GM21390 (cell line): ENCODE results near the gene HSPA4.
"Not testable (repeated sequence)": the region's sequence is repeated elsewhere in the genome, so short reads cannot be mapped to it uniquely, and the experiment has no call there.

Experiments
- ATAC-seq: cut with Tn5 transposase; IDR thresholded peaks from one replicate; pipeline ENCODE4 v1.9.1; 2021; ENCODE audit not compliant: unreplicated experiment

HSPA4 gene

DNA sequence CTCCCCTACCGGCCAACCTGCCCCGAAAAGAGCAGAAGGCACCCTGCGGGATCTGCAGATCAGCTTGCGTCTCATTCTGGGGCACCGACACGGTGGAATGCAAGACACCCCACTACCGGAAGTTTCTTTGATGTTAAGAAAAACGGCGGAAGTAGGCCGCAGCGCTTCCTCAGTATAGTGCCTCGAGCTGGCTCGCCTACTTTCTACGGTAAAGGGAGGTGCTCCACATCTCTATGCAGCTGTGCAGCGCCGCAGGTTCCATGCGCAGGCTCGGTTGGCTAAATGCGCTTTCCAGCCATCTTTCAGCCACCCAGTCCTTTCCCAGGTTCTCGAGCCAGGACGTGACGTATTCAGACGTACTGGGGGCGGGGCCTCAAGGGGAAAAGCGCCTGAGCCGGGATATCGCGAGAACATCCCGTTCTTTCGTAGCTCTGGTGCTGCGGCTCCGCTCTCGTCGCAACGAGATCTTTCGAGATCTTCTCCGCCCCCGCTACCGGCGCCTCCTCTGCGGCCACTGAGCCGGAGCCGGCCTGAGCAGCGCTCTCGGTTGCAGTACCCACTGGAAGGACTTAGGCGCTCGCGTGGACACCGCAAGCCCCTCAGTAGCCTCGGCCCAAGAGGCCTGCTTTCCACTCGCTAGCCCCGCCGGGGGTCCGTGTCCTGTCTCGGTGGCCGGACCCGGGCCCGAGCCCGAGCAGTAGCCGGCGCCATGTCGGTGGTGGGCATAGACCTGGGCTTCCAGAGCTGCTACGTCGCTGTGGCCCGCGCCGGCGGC is at the start of gene HSPA4:
TSS of gene HSPA4 (plus strand) at position 472 of the 775 bp plus-strand sequence. CDS start at position 710, 238 bp downstream.
- ATAC-seq = peak; percentile 73

DNA sequence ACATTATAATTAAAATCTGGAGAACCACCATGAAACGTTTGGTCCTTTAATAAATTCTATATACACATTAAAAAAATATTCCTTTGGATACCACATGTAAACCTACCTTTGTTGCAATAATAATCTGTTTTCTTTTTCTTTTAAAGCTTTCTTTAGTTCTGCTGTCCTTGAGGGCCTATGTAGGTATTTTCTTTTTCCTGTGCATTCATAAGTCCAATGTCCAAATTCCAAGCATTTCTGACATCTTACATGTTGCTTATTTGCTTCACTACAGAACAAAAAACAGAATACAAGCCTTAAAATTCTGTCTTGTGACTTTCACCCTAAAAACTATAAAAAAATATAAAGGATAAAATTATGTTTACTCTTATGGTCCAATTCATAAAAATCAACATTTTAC is 45.2 kb upstream of the HSPA4 start:
- no peak for ATAC-seq

DNA sequence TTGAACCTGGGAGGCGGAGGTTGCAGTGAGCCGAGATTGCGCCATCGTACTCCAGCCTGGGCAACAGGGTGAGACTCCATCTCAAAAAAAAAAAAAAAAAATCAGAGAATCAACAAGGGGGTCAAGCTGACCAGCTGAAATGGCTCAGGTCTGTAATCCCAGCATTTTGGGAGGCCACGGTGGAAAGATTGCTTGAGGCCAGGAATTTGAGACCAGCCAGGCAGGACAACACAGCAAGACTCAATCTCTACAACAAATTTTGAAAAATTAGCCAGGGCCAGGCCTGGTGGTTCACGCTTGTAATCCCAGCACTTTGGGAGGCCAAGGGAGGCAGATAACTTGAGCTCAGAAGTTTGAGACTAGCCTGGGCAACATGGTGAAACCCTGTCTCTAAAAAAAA is 43.4 kb upstream of the HSPA4 start:
- not testable (repeated sequence) for ATAC-seq

DNA sequence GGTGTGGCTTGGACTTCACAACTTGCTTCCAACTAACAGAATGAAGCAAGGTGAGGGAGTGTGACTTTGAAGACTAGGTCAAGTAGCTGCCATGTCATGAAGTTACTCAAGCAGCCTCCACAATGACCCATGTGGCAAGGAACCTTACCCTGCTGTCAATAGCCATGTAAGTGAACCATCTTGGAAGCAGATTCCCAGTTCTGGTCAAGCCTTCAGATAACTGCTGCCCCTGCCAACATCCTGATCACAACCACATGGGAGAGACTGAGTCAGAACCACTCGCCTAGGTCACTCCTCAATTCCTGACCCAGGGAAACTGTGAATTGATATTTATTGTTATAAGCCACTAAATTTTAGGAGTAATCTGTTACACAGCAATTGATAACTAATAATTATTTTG is 36.3 kb upstream of the HSPA4 start:
- no peak for ATAC-seq

DNA sequence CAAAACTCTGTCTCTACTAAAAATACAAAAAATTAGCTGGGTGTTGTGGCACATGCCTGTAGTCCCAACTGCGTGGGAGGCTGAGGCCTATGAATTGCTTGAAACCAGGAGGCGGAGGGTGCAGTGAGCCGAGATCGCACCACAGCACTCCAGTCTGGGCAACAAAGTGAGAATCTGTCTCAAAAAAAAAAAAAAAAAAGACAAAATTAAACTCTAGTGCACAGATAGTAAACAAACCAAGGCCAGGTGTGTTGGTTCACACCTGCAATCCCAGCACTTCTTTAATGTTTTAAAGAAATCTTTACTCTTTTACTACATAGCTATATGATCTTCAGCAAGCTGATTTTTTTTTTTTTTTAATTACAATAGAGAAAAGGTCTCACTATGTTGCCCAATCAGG is 33.8 kb upstream of the HSPA4 start:
- ATAC-seq = no peak

DNA sequence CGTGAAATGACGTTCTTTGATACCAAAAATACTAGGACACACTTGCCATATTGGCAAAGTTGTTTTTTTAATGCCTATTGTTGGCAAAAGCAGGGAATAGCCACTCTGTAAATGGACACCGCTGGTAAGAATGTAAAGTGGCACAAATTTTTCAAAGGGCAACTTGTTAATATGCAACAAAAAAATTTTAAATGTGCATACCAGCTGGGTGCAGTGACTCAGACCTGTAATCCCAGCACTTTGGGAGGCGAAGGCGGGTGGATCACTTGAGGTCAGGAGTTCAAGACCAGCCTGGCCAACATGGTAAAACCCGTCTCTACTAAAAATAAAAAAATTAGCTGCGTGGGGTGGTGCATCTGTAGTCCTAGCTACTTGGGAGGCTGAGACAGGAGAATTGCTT is 32.3 kb upstream of the HSPA4 start:
- not testable (repeated sequence) for ATAC-seq

DNA sequence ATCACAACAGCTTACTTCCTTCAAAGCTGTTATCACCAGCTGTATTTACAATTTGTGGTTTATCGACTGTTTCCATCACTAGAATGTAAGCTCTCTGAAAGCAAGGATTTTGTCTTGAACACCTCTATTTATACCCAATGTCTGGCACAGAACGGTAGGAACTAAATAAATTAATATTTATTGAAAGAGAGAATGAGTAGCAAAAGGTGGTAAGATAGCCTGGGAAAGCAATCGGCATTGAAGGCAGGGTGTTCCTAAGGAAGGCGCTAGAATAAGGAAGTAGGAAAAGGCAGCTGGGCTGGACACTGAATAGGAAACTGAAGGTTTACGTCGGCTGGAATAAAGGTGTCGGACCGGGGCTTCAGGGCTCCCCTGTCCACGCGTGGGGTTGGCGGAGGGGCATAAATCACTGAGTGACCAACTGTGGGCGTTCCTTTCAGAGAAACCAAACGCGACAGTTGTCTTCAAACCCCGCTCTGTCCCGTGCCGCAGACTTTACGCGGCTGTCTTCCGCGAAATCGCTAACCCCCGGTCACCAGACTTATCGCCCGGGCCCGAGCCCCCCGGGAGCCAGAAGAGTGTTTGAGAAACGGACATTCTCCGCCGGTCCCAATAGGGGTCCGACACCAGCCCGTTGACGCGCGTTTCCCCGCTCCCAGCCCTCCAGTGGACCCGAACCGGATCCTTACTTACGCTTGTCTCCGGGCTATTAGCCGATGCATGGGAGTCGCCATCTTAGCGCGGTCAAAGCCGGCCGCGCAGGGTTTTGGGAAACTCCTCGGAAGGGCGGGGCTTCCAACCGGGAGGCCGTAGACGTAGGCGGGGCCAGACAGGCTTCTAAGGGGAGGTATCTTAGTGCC is 25.8 kb upstream of the HSPA4 start, which contains the start of gene ZCCHC10:
TSS of gene ZCCHC10 (minus strand) at position 746 of the 860 bp plus-strand sequence. CDS start at position 734, 12 bp downstream.
- ATAC-seq = peak; percentile 94

DNA sequence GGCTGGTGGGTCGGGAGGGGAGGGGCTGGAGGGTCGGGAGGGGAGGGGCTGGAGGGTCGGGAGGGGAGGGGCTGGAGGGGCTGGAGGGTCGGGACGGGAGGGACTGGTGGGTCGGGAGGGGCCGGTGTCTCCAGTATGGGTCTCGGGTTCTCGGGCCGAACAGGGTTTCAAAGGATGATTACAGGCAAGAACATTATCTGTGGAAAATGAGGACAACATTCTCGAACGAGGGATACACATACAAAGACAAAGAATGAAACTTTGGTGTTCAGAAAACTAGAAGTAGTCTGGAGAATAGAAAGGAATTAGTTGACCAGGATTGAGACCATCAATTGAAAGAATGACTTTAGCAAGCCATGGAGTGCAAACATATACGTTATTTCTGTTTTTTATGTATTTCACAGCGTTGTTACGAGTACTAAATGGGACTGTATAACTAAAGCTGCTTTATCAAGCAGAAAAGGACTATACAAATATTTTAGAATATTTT is 25.1 kb upstream of the HSPA4 start:
- no peak for ATAC-seq

DNA sequence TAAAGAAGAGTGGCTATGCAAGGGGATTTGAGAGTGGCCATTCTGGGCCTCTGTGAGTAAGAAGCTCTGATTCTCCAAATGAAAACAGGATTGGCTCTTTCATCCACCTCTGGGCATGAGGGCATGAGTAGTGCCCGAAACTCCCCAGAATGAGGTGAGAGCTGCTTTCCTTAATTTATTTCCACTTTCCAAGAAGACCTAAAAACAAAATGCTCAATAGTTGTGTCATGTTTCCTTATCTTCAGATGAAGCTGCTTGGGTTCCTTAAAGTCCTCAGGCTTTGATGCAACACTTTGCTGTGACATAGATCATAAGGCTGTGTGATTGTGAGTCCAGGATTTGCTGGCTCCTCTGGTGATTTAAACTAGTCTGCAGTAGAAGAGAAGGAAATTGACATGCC is 22.4 kb upstream of the HSPA4 start:
- no peak for ATAC-seq

DNA sequence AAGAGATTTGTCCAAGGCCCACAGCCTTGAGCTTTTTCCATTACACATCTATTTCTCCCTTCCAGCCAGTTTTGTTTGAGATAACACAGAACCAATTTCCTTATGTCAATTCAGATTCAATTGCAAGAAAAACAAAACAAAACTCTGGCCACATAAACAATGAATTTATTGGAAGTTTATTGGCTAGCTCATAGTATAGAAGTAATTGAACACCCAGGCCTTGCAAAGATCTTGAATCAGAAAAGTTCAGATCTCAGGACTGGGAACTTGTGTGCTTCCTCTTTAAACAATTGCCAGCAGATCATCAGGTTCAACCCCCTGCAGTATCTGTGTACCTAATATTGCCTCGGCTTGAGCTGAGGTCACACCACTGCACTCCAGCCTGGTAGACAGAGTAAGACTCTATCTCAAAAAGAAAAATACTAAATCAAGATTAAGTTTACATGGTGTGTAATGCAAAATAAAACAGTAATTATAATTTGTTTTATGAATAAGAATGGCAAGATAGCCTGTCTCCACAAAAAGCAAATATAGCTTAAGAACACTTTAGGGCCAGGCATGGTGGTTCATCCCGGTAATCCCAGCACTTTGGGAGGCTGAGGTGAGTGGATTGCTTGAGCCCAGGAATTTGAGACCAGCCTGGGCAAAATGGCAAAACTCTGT is 21.3 kb upstream of the HSPA4 start:
- ATAC-seq = no peak

DNA sequence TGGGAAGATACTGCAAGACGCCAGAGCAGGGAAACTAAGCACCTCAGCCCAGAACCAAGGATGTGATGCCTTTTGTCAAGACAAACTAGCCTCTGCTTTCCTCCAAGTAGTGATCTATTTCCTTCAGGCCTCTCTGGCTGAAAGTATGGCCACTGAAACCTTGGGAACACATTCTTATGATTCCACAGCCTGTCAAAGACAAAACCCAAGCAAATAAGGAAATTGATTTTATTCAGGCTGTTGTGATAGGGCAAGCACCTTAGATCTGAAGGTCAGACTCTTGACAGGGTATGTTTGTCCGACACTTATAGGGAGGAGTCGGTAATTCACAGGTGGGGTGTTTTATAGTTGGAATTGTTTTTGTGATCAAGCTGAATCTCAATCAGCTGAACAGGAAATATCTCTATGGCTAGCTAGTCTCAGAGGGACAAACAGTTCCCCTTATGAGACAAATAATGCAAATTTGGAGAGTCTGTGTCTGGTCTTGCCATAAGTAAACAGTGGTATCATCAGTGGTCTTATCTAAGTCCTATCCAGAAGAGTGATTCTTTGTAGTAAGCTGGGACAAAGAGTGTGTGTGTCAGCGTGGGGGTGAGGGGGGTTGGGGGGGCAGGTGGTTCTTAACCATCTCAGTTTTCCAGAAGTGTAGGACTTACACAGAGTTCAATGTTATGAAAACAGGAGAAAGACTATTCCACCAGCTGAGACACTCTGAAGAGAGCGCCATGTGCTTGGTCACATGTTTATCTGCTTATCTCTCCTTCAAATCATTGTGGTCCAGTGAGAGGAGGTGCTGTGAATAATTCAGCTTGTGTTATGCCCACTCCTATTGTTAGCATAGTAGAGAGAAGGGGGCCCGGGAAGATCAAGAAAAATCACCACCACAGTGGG is 18.7 kb upstream of the HSPA4 start:
- ATAC-seq = peak; percentile 72

DNA sequence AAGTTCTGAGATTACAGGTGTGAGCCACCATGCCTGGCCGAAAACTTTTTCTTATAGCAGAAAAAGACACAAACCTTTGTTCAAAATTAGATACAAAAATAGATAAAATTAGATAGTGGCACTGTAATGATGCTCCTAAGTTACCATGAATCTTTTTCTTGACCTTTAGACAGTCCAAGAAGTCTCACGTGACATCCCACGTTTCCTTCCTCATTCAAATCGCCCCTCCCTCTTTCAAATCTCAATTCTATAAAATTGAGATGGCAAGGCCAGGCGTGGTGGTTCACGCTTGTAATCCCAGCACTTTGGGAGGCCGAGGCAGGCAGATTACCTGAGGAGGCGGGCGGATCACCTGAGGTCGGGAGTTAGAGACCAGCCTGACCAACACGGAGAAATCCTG is 17.7 kb upstream of the HSPA4 start:
- no peak for ATAC-seq

DNA sequence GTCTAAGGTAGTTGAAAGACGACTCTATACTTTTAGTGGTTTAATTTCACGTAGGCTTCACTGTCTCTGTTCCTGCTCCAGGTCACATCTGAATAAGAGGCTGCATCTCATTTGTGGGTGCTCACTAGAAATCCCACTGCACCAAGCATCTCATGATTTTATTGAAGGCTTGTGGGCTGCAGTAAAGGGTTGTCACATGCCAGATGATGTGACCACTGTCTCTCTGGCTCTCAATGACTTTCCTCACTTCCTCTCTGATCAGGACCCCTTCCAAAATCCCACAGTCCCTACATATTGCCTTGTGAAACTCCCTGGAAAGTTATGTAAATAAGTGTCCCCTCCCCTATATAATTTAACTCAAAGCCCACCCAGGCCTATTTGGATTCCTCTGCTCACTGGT is 16.6 kb upstream of the HSPA4 start:
- no peak for ATAC-seq

DNA sequence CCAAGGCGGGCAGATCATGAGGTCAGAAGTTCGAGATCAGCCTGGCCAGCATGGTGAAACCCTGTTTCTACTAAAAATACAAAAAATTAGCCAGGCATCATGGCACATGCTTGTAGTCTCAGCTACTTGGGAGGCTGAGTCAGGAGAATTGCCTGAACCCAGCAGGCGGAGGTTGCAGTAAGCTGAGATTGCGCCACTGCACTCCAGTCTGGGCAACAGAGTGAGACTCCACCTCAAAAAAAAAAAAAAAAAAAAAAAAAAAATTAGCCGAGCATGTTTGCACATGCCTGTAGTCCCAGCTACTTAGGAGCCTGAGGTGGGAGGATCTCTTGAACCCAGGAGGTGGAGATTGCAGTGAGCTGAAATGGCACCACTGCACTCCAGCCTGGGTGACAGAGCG is 15.1 kb upstream of the HSPA4 start:
- not testable (repeated sequence) for ATAC-seq

DNA sequence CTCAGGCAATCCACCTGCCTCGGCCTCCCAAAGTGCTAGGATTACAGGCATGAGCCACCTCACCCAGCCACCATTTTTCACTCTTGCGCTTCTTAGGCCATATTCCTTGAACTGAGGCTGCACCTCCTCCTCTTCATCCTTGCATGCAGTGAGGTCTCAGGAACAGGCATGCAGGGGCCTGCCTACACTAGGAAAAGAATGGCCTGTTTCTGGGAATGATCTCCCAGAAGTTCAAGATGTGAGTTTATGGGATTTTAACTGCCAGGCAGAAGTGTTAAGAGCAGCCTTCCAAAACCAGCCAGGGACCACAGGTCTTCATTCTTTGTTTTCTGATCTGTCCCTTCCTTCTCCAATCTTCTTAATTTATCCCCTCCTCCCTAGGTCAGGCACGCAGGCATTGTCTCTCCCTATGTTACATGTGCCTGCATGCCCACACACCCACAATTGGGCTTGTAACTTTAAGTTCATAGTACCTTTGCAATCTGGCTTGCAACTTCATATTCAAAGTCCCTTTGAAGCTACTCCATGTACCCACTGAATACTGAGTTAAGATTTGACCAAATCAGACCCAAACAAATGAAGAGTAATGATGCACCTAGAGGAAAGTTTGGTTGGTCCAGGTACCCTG is 10.5 kb upstream of the HSPA4 start:
- ATAC-seq = no peak

DNA sequence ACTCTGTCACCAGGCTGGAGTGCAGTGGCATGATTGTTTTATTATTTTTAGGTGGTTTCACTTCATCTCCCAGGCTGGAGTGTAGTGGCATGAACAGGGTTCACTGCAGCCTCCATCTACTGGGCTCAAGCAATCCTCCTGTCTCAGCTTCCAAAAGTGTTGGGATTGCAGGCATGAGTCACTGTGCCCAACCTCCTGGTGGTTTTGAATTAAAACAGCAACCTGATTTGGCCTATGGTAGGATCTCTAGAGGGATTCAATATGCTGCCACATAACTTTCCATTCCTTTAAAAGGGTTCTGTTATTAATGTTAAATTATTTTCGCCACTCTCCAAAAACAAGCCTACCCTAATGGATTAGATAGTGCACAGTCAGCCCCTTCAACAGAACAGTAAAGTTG is 9.9 kb upstream of the HSPA4 start:
- no peak for ATAC-seq

DNA sequence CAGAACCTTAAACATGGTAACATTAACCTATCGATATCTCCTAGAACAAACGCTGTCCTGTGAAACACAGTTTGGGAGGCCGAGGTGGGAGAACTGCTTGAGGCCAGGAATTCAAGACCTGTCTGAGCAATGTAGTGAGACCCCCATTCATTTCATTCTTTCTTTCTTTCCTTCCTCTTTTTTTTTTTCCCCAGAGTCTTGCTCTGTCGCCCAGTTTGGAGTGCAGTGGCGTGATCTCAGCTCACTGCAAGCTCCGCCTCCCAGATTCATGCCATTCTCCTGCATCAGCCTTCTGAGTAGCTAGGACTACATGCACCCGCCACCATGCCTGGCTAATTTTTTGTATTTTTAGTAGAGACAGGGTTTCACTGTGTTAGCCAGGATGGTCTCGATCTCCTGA is 5.3 kb upstream of the HSPA4 start:
- ATAC-seq = not testable (repeated sequence)

DNA sequence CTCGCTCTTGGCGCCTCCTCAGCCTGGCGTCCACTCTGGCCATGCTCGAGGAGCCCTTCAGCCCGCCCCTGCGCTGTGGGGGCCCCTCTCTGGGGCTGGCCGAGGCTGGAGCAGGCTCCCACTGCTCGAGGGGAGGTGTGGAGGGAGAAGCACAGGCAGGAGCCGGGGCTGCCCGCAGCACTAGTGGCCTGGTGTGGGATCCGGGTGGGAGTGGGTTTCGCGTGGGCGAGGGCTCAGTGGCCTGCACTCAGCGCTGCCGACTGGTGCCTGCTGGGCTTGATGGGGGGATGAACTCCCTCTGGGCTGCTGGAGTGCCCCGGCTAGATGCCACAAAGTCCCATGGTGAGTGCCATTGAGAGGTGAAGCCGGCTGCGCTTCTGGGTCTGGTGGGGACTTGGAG is 4.4 kb upstream of the HSPA4 start:
- ATAC-seq = no peak

DNA sequence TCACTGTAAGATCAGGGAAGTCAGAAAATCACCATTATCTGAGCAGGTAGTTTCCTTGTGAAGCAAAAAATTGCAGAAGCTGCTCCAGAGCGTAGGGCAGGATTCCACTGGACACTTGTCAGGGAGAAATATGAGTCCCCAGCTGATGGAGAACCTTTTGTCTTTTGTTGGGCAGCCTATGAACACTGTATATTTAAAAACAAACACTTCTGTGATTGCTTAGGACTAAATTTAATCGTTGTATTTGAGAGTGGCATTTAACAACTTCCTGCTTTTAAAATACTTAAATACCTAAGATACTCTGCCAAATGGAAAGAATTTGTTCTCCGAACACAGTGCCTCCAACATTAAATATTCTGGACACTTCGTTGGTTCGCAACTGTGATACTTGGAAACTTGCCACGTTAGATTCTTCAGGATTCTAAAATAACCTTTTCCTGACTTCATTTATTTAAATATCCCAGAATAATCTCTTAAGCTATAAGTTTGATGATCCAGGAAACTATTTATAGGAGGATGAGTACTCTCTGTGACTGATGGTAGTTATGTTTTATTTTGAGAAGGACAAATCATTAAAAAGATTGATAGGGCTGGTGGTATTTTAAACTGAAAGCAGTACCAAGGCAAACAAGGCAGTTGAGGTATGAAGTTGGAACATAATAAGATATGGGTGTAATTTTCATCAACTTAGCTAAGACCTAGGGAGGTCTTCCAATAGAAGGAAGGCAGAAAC is 2.7 kb upstream of the HSPA4 start:
- no peak for ATAC-seq
